Activated CD4-positive, alpha-beta T cell treated with anti-CD3 and anti-CD28 coated beads, Interleukin-2, amount 10 ng/mL, durations not matched to agents 7 days and 5 days (primary cell): ENCODE data around the gene PTDSS2. TPM values are rescaled to one million over a fixed set of nuclear protein-coding genes. Genes with fewer than 3 reads are reported as not detected.

Source experiments
- CTCF ChIA-PET: fragments of 350-600 bp; sonication (Branson Sonifier 250); formaldehyde crosslinking; loops from one replicate; lab custom pipeline; 2021; ENCODE audit warnings: antibody characterized with exemption; lab: Charles Lee
- POLR2A ChIA-PET: fragments of 350-600 bp; sonication (Branson Sonifier 250); formaldehyde crosslinking; loops from one replicate; lab custom pipeline; 2021; ENCODE audit warnings: antibody characterized with exemption; lab: Charles Lee
- DNase-seq: peaks from one replicate; pipeline ENCODE4 v3.0.0-alpha.2; 2020
- H3K27ac Mint-ChIP-seq: one replicate; pipeline ENCODE4 v1.8.0; 2021; ENCODE audit warnings: mild to moderate bottlenecking, moderate library complexity, mixed read lengths
- H3K27me3 Mint-ChIP-seq: one replicate; pipeline ENCODE4 v1.8.0; 2021; ENCODE audit warnings: mixed read lengths
- H3K36me3 Mint-ChIP-seq: one replicate; pipeline ENCODE4 v1.8.0; 2021; ENCODE audit warnings: low read depth, mixed read lengths
- H3K4me1 Mint-ChIP-seq: one replicate; pipeline ENCODE4 v1.8.0; 2021; ENCODE audit warnings: mixed read lengths
- H3K4me3 Mint-ChIP-seq: one replicate; pipeline ENCODE4 v1.8.0; 2021; ENCODE audit warnings: mild to moderate bottlenecking, moderate library complexity, mixed read lengths
- H3K9me3 Mint-ChIP-seq: one replicate; pipeline ENCODE4 v1.8.0; 2021; ENCODE audit warnings: mixed read lengths
- total RNA-seq, 2 experiments: library from RNA; stranded (reverse); gene quantifications; one replicate each; pipeline ENCODE4 v1.2.3, GENCODE V29; 2021

PTDSS2 gene
- total RNA-seq, 2 experiments from 2014 or later, result 22.7 to 25.2 TPM

DNA sequence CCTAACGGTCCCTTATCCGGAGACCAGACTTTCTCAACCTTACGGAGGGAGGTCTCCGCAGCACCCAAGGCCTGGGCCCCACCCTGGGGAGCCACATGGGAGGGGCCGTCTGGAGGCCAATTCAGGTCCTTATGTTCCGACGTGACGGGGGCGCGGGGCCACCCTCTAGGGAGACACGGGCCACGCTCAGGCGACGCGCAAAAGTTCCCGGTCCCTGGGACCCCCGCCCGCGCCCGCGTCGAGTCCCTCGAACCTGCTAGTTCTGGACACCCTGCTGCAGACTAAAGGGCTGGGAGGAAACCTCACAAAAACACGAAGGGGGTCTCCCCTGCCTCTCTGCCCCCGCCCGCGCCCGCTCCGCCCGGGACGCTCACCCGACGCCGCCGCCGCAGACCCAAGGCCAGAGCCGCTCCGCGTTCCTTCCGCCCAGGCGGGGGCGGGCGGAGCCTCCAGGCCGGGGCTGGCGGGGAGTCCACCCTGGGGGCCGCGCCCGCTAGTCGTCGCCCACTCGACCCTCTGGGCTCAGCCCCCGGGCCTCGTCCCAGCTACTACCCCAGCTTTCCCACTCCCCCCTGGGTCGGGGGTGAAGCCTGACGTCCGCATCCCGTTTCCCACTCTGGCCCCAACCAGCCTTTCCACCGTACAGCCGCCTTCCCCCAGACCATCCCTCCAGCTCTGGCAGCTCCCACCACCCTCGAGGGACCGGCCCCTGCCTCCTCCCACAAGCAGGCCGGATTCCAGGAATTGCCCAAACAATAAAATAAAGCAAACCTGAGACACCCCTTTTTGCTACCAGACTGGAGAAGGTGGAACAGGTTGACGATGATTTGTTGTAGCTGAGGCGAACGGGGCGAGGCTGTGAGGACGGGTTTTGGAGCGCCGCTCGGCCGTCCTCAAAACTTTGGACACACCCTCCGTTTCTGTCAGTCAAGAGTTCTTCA lies 54.2 kb downstream of the PTDSS2 start:
- DNase-seq, result no peak
- H3K9me3 Mint-ChIP-seq, result no peaks in the 10 kb centered on the region
- H3K4me3 Mint-ChIP-seq, result peak overlapping the region; percentile 95
- peaks cover 10% of the 10 kb centered on the region for H3K36me3 Mint-ChIP-seq
- CTCF ChIA-PET, result interaction anchor here (6.5 kb wide), 1 partner anchor 14 kb away, joined by 64 read pairs; no protein-coding TSS in a partner anchor
- POLR2A ChIA-PET, result no interaction called here
- no peaks in the 10 kb centered on the region for H3K27me3 Mint-ChIP-seq
- H3K27ac Mint-ChIP-seq, result peak overlapping the region; percentile 98
- peaks cover 29% of the 10 kb centered on the region for H3K4me1 Mint-ChIP-seq

DNA sequence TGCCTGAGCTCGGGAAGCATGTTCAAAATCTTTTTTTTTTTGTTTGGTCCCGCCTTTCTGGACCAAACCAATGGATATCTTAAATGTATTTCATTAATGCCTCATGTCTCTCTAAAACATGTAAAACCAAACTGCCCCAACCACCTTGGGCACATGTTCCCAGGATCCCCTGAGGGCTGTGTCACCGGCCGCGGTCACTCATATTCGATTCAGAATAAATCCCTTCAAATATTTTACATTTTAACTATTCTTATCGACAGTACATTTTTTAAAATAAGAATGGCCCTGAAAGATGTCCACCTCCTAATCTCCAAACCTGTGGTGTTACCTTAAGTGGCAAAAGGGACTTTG lies 54.9 kb downstream of the PTDSS2 start:
- peak overlapping the region; percentile 98 for H3K27ac Mint-ChIP-seq
- no peak for DNase-seq
- ChIA-PET CTCF (interaction anchor here (6.5 kb wide), 1 partner anchor 13 kb away, joined by 64 read pairs; no protein-coding TSS in a partner anchor), POLR2A (no interaction called here)
- no peaks in the 10 kb centered on the region for H3K27me3 Mint-ChIP-seq
- H3K9me3 Mint-ChIP-seq, result no peaks in the 10 kb centered on the region
- H3K4me3 Mint-ChIP-seq, result peak overlapping the region; percentile 95
- H3K4me1 Mint-ChIP-seq, result peaks cover 29% of the 10 kb centered on the region
- H3K36me3 Mint-ChIP-seq, result peaks cover 14% of the 10 kb centered on the region

DNA sequence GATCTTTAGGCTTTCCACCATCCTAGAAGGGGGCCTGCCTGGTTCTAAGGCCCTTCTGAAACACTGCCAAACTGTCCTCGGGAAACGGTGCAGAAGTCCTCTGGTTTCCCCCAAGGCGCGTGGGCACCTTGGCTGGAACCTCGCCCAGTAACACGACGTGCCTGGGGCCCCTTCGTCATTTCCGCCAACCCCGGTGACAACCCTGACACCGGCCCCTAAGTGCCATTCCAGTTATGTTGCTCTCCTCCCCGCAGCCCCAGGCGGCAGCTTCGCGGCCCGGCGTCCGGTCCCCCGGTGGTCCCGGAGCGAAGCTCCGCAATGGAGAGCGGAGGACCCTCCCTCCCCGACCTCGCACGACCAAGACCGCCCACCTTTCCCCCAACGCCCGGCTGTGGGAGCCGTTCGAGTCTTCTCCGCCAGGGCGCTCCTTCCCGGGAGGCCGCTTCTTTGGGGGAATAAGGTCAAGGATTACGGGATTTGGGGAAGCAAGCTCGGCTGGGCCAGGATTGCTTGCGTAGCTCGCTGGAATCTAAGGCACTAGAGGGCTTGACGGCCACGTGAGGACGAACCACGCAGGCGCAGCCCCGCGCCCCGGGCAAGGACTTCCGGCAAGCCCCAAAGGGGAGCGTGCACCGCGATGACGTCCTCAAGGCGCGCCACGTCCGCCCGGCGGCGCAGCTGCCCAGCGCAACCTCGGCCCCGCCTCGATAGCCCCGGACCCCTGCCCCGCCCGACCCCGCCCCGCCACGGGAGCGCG lies 56.3 kb downstream of the PTDSS2 start:
- Mint-ChIP-seq H3K27me3 (no peaks in the 10 kb centered on the region), H3K4me1 (peaks cover 26% of the 10 kb centered on the region), H3K9me3 (no peaks in the 10 kb centered on the region), H3K27ac (peak overlapping the region; percentile 98), H3K4me3 (peak overlapping the region; percentile 95), H3K36me3 (peaks cover 9% of the 10 kb centered on the region)
- DNase-seq, result peak; percentile 97
- ChIA-PET CTCF (interaction anchor here (1.2 to 6.5 kb wide), 2 partner anchors 12 to 57 kb away, joined by 4 to 64 read pairs; partner anchors contain the start of gene PTDSS2), POLR2A (no interaction called here)

DNA sequence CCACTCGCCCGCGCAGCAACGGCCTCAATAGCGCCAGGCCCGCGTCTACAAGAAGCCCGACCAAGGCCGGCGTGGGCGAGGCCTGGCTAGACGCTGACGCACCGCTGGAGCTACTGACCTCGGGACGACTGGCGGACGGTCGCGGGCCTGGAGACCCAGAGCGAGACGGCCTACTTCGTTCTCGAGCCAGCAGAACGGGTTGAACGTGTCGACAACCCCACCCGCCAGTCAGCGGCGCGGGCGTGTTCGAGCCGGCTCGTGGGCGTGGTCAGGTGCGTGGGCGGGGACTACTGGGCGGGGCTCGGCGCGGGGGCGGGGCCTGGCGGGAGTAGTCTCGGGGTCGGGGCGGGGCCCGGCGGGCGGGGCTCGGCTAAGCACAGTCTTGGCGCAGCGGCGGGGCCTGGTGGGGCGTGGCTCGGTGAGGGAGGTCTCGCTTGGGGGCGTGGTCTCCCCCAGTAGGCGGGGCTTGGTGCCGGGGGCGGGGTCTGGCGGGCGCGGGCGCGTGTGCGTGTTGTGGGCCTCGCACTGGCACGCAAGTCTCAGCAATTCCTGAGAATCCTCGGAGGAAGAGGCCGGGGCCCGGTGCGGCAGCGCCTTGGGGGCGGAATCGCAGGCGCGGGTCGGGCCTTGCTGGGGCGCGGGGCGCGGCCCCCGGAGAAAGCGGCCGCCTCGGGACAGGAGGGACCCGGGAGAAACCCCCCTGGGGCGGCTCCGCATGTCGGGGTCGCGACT lies 57.1 kb downstream of the PTDSS2 start, which contains the start of gene RNH1:
Gene RNH1, minus strand, starts transcription at position 248 of the 732 bp plus-strand sequence. CDS start 5,080 bp downstream, outside the sequence.
- Mint-ChIP-seq H3K27me3 (no peaks in the 10 kb centered on the region), H3K9me3 (no peaks in the 10 kb centered on the region), H3K27ac (peak within 1 kb of the TSS; percentile 98), H3K36me3 (peaks cover 11% of the 10 kb centered on the region), H3K4me1 (peaks cover 26% of the 10 kb centered on the region), H3K4me3 (peak within 1 kb of the TSS; percentile 95)
- ChIA-PET POLR2A (no interaction called here), CTCF (interaction anchor here (1.0 to 6.5 kb wide), 3 partner anchors 11 to 58 kb away, joined by 3 to 64 read pairs (median 4); partner anchors contain the start of gene PTDSS2)
- peak; percentile 98 for DNase-seq

DNA sequence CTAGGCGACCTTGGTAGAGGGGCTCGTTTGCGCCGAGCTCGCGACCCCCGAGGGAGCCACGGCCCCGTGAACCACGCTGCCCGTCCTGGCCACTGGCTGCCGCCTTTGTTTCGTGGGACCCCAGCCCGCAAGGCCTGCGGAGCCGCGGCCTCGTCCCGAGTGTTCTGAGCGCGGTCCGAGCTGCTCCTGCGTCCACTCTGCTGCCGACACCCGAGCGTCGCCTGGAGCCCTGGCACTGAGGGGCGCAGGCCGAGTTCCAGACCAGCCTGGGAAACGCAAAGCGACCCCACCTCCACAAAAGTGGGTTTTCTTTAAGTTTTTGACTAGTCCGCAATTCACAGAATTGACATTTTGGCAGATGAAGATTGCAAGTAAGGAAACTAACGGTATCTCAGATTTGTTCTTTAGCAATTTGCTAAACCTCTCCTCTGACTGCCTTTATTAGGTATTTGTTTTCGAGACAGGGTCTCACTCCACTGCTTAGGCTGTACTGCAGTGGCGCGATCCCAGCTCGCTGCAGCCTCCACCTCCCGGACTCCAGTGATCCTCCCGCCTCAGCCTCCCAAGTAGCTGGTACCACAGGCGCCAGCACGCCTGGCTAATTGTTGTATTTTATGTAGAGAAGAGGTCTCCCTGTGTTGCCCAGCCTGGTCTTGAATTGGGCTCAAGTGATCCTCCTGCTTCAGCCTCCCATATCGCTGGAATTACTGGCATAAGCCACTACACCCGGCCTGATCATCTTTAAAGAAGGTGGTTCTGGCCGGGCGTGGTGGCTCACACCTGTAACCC lies 57.8 kb downstream of the PTDSS2 start:
- Mint-ChIP-seq H3K4me1 (peaks cover 26% of the 10 kb centered on the region), H3K4me3 (peak overlapping the region; percentile 95), H3K27ac (peak overlapping the region; percentile 80), H3K36me3 (peaks cover 11% of the 10 kb centered on the region), H3K9me3 (no peaks in the 10 kb centered on the region), H3K27me3 (no peaks in the 10 kb centered on the region)
- ChIA-PET POLR2A (no interaction called here), CTCF (interaction anchor here (1.0 to 6.5 kb wide), 3 partner anchors 10 to 52 kb away, joined by 3 to 64 read pairs (median 3); no protein-coding TSS in a partner anchor)
- DNase-seq, result no peak

GRCh38 chr11:508956-509355 lies 58.9 kb downstream of the PTDSS2 start:
- no peak for DNase-seq
- CTCF ChIA-PET, result interaction anchor here (0.6 to 6.5 kb wide), 6 partner anchors 9 to 270 kb away, joined by 3 to 64 read pairs (median 3); partner anchors contain the start of gene PTDSS2
- Mint-ChIP-seq H3K4me1 (peaks cover 20% of the 10 kb centered on the region), H3K4me3 (no peak overlapping the region), H3K9me3 (no peaks in the 10 kb centered on the region), H3K27ac (peak overlapping the region; percentile 25), H3K36me3 (peaks cover 11% of the 10 kb centered on the region), H3K27me3 (no peaks in the 10 kb centered on the region)
- POLR2A ChIA-PET, result interaction anchor here (0.6 kb wide), 1 partner anchor 20 kb away, joined by 4 read pairs; no protein-coding TSS in a partner anchor

DNA sequence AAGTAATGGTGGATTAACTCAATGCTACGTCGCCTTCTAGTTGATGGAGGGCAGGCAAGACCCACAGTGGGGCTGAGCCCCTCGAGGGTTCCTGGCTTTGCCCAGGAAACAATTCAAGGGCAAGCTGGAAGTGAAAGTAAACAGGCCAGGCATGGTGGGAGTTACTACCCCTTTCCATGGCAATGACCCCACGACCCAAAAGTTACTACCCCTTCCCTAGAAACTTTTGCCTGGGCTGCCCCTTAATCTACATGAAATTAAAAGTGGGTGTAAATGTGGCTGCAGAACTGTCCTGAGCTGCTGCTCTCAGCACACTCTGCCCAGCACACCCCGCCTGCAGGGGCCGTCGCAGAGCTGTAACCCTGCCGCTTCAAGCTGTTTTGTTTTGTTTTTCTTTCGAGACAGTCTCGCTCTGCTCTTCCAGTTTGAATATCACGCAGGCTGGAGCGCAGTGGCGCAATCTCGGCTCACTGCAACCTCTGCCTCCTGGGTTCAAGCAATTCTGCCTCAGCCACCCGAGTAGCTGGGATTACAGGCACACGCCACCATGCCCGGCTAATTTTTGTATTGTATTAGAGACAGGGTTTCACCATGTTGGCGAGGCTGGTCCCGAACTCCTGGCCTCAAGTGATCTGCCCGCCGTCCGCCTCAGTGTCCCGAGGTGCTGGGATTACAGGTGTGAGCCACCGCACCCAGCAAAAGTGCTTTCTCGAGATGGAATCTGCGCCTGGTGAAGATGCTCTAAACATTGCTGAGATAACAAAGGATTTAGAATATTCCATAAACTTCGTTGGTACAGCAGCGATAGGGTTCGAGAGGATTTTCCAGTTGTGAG lies 62.9 kb downstream of the PTDSS2 start:
- ChIA-PET POLR2A (no interaction called here), CTCF (interaction anchor here (1.4 to 1.5 kb wide), 2 partner anchors 23 to 65 kb away, joined by 3 read pairs; no protein-coding TSS in a partner anchor)
- Mint-ChIP-seq H3K27me3 (no peaks in the 10 kb centered on the region), H3K4me1 (peaks cover 5% of the 10 kb centered on the region), H3K36me3 (peaks cover 27% of the 10 kb centered on the region), H3K4me3 (no peak overlapping the region), H3K27ac (peak overlapping the region; percentile 9), H3K9me3 (peaks cover 11% of the 10 kb centered on the region)
- no peak for DNase-seq

DNA sequence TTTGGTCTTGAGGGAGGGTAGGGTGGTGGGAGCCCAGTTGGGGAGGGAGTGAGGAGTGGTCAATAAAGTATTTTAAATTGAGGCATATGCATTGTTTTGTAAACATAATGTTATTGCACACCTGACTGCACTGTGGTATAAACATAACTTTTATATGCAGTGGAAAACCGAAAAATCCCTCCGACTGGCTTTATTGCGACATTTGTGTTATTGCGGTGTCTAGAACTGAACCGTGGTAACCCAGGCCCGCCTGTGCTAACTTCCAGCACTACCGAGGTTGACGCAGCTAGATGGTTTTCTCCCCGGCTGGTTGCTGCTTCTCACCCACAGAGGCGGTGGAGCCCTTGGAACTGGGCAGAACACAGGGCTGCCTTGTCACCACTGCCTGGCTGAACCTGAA lies 64.5 kb downstream of the PTDSS2 start:
- POLR2A ChIA-PET, result no interaction called here
- Mint-ChIP-seq H3K27me3 (no peaks in the 10 kb centered on the region), H3K4me3 (no peak overlapping the region), H3K36me3 (peaks cover 25% of the 10 kb centered on the region), H3K9me3 (peaks cover 11% of the 10 kb centered on the region), H3K4me1 (peaks cover 10% of the 10 kb centered on the region), H3K27ac (no peak overlapping the region)
- DNase-seq, result no peak
- CTCF ChIA-PET, result interaction anchor here (1.5 kb wide), 1 partner anchor 66 kb away, joined by 3 read pairs; no protein-coding TSS in a partner anchor

GRCh38 chr11:515131-515530 lies 65.1 kb downstream of the PTDSS2 start:
- peaks cover 20% of the 10 kb centered on the region for H3K36me3 Mint-ChIP-seq
- POLR2A ChIA-PET, result no interaction called here
- peaks cover 11% of the 10 kb centered on the region for H3K9me3 Mint-ChIP-seq
- no peak overlapping the region for H3K4me3 Mint-ChIP-seq
- no peak overlapping the region for H3K27ac Mint-ChIP-seq
- no peaks in the 10 kb centered on the region for H3K27me3 Mint-ChIP-seq
- CTCF ChIA-PET, result interaction anchor here (0.7 kb wide), 1 partner anchor 103 kb away, joined by 3 read pairs; no protein-coding TSS in a partner anchor
- H3K4me1 Mint-ChIP-seq, result peaks cover 10% of the 10 kb centered on the region
- no peak for DNase-seq

DNA sequence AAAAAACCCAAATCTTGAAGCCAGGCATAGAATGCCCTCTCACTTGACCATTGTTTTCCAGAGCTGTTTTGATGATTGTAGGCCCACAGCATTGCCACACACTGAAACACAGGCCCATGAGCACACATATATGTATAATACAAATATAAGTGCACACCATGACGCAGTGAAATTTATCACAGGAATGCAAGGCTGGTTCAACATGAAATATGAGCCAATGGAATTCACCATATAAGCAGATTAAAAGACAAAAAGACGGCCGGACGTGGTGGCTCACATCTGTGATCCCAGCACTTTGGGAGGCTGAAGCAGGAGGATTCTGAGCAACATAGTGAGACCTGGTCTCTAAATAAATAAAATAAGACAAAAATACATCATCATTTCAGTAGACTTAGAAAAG lies 66.3 kb downstream of the PTDSS2 start:
- Mint-ChIP-seq H3K4me3 (no peak overlapping the region), H3K9me3 (peaks cover 11% of the 10 kb centered on the region), H3K27me3 (no peaks in the 10 kb centered on the region), H3K27ac (no peak overlapping the region), H3K4me1 (peaks cover 10% of the 10 kb centered on the region), H3K36me3 (peaks cover 18% of the 10 kb centered on the region)
- no peak for DNase-seq
- ChIA-PET CTCF (interaction anchor here (0.5 kb wide), 1 partner anchor 154 kb away, joined by 4 read pairs; no protein-coding TSS in a partner anchor), POLR2A (no interaction called here)
